GM21576 (cell line): ENCODE data around the gene BAZ1B.
"Not testable (repeated sequence)": the region's sequence is repeated elsewhere in the genome, so short reads cannot be mapped to it uniquely, and the experiment has no call there.

Experiments used
- ATAC-seq: cut with Tn5 transposase; IDR thresholded peaks from one replicate; pipeline ENCODE4 v1.9.1; 2021; ENCODE audit warnings: mild to moderate bottlenecking, moderate library complexity; ENCODE audit not compliant: unreplicated experiment

BAZ1B gene

GRCh38 chr7:73429622-73430505, 92.2 kb downstream of the BAZ1B start:
- no peak for ATAC-seq

GRCh38 chr7:73429215-73429614, 92.9 kb downstream of the BAZ1B start:
- no peak for ATAC-seq

DNA sequence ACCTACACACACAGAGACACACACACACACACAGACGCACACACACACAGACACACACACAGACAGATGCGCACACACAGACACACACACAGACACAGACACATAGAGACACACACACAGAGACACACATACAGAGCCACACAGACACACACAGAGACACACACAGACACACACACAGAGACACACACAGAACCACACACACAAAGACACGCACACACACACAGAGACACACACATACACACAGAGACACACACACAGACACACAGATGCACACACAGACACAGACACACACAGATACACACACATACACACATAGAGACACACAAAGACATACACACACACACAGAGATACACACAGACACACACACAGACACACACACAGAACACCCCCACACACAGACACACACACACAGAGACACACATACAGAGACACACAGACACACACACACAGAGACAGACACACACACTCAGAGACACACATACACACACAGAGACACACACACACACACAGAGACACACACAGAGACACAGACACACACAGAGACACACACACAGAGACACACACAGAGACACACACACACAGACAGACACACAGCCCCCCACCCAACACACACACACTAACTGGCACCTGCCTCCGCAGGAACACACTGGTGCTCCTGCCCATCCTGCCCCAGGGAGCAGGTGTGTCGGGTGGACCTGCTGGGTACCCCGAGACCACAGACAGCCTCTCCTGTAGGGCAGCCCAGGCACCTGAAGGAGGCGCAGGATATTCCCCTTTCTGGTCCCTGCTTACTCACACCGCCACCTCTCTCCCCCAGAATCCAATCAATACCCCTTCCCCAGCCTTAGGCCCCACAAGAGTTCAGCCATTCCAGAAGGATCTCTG, 93.9 kb downstream of the BAZ1B start:
- no peak for ATAC-seq

GRCh38 chr7:73426016-73426415, 96.1 kb downstream of the BAZ1B start:
- no peak for ATAC-seq

GRCh38 chr7:73425356-73425983, 96.6 kb downstream of the BAZ1B start:
- no peak for ATAC-seq

DNA sequence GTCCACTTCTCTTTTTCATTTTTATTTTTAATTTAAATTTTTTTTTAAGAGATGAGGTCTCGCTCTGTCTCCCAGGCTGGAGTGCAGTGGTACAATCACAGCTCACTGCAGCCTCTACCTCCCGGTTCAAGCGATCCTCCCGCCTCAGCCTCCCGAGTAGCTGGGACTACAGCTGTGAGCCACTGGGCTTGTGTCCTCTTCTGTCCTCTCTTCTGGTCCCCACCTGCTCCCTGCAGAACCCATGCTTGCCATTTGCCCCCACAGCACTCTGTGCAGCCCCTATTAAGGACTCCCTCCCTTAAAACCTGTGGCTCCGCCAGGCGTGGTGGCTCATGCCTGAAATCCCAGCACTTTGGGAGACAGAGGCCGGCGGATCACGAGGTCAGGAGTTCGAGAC, 97.6 kb downstream of the BAZ1B start:
- no peak for ATAC-seq

GRCh38 chr7:73423519-73424488, 98.3 kb downstream of the BAZ1B start:
- ATAC-seq, result no peak

DNA sequence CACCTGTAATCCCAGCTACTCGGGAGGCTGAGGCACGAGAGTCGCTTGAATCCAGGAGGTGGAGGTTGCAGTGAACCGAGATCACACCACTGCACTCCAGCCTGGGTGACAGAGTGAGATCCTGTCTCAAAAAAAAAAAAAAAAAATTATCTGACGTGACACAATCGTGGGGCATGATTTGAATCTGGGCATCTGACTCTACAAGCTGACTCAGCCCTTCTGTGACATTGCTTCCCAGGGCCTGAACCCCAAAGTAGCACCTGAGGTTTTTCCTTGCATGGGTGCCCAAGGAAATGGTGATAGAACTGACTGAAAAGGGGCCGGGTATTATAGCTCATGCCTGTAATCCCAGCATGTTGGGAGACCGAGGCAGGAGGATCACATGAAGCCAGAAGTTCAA, 101.5 kb downstream of the BAZ1B start:
- ATAC-seq, result not testable (repeated sequence)

DNA sequence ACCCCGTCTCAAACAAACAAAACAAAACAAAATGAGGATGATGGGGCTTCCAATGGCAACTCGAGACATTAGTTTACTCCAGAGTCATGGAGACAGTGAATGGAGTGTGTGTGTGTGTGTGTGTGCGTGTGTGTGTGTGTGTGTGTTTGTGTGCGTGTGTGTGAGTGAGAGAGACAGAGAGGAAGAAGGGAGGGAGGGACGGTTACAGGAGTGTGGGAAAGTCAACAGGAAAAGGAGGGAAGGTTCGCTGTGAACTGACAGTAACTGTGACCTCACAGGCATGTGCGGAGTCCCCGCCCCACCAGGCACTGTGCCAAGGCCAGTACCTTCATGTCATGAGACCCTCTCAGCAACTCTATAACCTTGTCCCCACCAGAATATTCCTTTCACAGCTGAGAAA, 102.1 kb downstream of the BAZ1B start:
- ATAC-seq, result not testable (repeated sequence)

DNA sequence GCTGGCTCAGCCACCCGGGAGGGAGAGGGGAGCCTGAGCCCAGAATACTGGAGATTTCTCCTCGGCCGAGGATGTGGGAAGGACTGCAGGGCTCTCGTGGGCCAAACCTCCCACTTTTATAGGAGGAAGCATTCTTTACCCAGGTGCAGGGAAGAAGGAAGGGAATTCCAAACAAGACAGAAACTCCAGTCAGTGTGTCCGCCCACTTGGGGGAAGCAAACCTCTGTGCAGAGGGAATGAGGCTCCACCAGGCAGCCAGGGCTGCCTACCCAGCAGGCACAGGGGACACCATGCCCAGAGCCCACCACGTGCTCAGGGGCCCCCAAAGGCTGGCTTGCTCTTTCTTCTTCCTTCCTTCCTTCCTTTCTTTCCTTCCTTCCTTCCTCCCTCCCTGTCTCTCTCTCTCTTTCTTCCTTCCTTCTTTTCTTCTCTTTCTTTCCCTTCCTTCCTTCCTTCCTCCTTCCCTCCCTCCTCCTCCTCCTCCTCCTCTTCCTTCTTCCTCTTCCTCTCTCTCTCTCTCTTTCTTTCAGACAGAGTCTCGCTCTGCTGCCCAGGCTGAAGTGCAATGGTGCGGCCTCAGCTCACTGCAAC, 103.9 kb downstream of the BAZ1B start:
- no peak for ATAC-seq

GRCh38 chr7:73410541-73411131, 111.5 kb downstream of the BAZ1B start:
- ATAC-seq, result not testable (repeated sequence)

DNA sequence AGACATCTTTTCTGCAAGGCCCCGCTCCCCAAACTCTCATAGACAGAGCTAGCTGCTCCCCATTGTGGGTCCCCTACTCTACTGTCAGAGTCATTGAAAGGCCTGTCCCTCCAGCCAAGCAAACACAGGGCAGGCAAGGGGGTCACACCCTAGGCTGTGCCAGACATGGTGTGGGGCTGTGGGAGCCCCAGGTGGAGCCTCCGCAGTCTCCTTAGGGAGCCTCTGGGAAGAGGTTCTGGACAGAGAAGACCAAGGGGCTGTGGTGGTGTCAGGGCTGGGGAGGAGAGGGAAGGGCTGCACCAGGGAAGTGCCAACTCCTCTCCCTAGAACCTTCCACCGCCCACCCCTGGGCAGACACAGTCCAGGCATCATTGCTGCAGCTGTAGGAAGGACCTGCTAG, 117.2 kb downstream of the BAZ1B start:
- not testable (repeated sequence) for ATAC-seq

DNA sequence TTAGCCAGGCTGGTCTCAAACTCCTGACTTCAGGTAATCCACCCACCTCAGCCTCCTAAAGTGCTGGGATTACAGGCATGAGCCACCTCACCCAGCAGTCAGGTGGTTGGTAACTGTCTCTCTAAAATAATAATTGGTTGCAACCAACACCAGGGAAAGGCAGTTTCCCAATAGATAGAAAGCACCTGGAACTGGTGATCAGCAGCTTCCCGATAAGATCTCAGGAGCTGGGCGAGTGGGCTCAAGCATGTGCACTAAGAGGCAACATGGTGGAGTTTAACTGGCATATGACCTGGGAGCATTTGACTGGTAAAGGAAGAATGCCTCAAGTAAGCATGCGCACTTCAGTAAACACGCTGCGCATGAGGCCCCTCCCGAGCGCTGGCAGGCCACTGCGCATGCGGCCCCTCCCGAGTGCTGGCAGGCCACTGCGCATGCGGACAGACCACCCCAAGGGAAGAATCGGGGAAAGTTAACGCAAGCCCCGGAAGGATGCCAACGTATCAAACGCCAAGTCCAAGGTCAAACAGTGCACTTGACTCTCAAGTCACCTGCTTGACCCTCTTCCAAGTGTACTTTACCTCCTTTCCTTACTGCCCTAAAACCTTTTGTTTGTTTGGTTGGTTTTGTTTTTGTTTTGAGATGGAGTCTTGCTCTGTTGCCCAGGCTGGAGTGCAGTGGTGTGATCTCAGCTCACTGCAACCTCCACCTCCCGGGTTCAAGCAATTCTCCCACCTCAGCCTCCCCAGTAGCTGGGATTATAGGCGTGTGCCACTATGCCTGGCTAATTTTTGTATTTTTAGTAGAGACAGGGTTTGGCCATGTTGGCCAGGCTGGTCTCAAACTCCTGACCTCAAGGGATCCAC, 122.7 kb downstream of the BAZ1B start:
- not testable (repeated sequence) for ATAC-seq

DNA sequence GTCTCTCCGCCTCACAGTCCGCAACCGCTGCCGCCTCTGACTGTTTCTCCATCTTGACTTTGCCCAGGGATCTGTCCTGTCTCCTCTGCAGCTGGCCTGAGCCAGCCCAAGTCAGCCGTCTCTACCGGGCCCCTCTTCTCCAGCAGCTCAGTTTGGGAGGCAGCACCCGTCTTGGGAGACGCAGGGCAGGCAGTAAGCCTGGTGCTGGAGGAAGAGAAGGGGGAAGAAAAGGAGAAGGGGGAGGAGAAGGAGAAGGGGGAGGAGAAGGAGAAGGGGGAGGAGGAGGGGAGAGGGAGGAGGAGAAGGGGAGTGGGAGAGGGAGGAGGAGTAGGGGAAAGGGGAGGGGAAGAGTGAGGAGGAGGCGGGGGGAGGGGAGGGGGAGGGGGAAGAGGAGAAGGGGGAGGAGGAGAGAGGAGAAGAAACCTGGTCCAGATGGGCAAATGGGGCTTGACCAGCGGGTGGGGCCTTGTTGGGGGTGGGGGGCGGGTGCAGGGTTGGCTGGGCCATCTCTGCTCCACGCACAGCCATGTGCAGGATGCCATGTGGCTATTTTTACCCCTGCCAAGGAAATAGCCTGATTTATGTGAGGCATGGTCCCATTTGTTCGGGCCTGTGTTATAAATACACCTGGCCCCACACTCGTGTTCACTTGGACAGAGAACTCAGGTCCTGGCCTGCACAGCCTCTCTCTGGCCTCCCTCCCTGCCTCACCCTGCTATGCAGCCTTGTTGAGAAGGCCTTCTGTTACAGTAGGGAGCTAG, 124.4 kb downstream of the BAZ1B start:
- no peak for ATAC-seq

GRCh38 chr7:73395538-73396503, 126.3 kb downstream of the BAZ1B start:
- no peak for ATAC-seq

- ATAC-seq, result no peak
Measured at GRCh38 chr7:73394422-73394821, 127.7 kb downstream of the BAZ1B start.

DNA sequence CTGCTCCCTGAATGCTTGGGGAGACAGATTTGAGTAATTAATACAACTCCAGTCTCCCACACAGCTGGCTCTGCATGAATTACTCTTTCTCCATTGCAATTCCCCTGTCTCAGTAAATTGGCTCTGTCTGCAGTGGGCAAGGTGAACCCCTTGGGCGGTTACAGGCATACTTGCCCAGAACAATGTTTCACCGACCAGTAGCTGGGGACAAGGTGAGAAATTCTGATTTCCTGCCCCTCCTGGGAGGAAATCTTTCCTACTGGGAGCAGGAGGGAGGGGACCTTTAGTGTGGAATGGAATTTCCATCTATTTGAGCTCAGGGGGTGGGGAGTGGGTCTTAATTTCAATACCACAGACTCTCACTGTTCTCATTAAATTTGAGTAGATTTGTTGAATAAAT, 130.7 kb downstream of the BAZ1B start:
- ATAC-seq, result no peak
